Cardiac muscle cell (in vitro differentiated cells and primary cell): Measurements from ENCODE around the gene GJA8. TPM values are rescaled to one million over a fixed set of nuclear protein-coding genes. Genes with fewer than 3 reads are reported as not detected.

Experiments
- DNase-seq, 2 donors: peaks; one replicate each; pipeline versions ENCODE4 v3.0.0 to v3.0.0-alpha.2; 2010 to 2017; ENCODE audit warnings: low read depth in 1 of 2, low spot score in 1 of 2
- H3K27ac ChIP-seq: fragments of 200-600 bp; sonication (generic); 2 replicates; pipeline ENCODE4 v1.5.1; 2016
- H3K27me3 ChIP-seq: fragments of 200-600 bp; sonication (generic); 2 replicates; pipeline ENCODE4 v1.6.0; 2016; ENCODE audit warnings: control low read depth
- H3K36me3 ChIP-seq: fragments of 200-600 bp; sonication (generic); 2 replicates; pipeline ENCODE4 v1.5.1; 2016; ENCODE audit warnings: control low read depth
- H3K4me1 ChIP-seq: fragments of 200-600 bp; sonication (generic); 2 replicates; pipeline ENCODE4 v1.8.1; 2017; ENCODE audit warnings: low read depth, mild to moderate bottlenecking, mixed run types
- H3K4me3 ChIP-seq: fragments of 200-600 bp; sonication (generic); 2 replicates; pipeline ENCODE4 v1.5.1; 2016; ENCODE audit warnings: mild to moderate bottlenecking
- H3K9me3 ChIP-seq: fragments of 200-600 bp; sonication (generic); 2 replicates; pipeline ENCODE4 v1.5.1; 2017; ENCODE audit warnings: low read depth, mild to moderate bottlenecking, control low read depth
- polyA plus RNA-seq: library from polyadenylated mRNA; unstranded; fragments of >200 nt; fragmentation: Nextera tagmentation; extraction: Ambion mirVana; gene quantifications from 2 replicates; pipeline ENCODE4 v1.2.1, GENCODE V29; 2016
- total RNA-seq: library from RNA; depleted of rRNA; stranded (reverse); fragments of >200 nt; gene quantifications from 2 replicates; pipeline ENCODE4 v1.2.3, GENCODE V29; 2016
- TF ChIP-seq, protein P1 (sequence below): IDR thresholded peaks from 2 replicates; pipeline ENCODE4 v1.5.1; 2012; ENCODE audit warnings: low read depth, mild to moderate bottlenecking, low read length

GJA8 gene
- total and polyA plus RNA-seq, 2 experiments from 2014 or later: not detected

GRCh38 chr1:147895123-147895522 is 7.5 kb upstream of the GJA8 start:
- no peaks in the 10 kb centered on the region for H3K27me3 ChIP-seq
- peak in 1 of 2 donors; percentile 7 for DNase-seq
- H3K4me3 ChIP-seq: no peak overlapping the region
- no peaks in the 10 kb centered on the region for H3K9me3 ChIP-seq
- no peaks in the 10 kb centered on the region for H3K36me3 ChIP-seq
- H3K27ac ChIP-seq: no peak overlapping the region
- TF ChIP-seq, protein P1, sequence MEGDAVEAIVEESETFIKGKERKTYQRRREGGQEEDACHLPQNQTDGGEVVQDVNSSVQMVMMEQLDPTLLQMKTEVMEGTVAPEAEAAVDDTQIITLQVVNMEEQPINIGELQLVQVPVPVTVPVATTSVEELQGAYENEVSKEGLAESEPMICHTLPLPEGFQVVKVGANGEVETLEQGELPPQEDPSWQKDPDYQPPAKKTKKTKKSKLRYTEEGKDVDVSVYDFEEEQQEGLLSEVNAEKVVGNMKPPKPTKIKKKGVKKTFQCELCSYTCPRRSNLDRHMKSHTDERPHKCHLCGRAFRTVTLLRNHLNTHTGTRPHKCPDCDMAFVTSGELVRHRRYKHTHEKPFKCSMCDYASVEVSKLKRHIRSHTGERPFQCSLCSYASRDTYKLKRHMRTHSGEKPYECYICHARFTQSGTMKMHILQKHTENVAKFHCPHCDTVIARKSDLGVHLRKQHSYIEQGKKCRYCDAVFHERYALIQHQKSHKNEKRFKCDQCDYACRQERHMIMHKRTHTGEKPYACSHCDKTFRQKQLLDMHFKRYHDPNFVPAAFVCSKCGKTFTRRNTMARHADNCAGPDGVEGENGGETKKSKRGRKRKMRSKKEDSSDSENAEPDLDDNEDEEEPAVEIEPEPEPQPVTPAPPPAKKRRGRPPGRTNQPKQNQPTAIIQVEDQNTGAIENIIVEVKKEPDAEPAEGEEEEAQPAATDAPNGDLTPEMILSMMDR: no peak
- H3K4me1 ChIP-seq: peaks cover 9% of the 10 kb centered on the region

DNA sequence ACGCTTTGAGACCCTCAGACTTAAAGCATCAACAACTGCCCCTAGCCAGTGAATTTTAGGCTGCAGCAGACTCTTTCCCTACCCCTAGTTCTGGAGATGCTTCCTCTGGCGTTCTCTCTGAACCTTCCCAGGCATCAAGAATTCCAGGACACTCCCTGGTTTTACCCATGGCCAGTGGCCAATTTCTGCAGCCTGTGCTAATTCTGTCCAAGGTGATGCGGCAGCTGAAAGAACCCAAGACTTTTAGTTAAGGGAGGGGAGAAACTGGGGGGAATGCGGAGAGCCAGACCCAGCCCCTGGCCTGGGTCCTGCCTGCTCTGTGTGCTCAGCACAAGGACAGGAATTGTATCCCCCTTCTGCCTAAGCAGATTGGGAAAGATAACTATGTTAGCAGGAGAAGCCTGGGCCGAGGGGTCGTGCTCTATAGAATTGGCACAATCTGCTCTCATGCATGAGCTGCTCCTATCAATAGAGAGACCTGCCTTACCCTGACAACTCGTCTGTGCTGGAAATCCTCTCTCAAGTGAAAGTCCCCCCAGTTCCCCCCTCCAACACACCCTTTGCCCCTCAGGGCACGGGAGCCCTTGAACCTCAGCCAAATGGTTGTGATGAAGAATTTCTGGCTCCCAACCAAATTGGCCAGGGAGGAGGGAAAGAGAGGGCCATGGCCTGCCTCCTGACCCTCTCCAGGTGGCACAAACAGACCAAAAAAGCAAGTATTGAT is 5.4 kb upstream of the GJA8 start:
- H3K9me3 ChIP-seq: no peaks in the 10 kb centered on the region
- TF ChIP-seq, protein P1: no peak
- H3K36me3 ChIP-seq: no peaks in the 10 kb centered on the region
- DNase-seq: peak in 1 of 2 donors; percentile 37
- peaks cover 4% of the 10 kb centered on the region for H3K4me1 ChIP-seq
- H3K27me3 ChIP-seq: no peaks in the 10 kb centered on the region
- H3K27ac ChIP-seq: no peak overlapping the region
- no peak overlapping the region for H3K4me3 ChIP-seq

DNA sequence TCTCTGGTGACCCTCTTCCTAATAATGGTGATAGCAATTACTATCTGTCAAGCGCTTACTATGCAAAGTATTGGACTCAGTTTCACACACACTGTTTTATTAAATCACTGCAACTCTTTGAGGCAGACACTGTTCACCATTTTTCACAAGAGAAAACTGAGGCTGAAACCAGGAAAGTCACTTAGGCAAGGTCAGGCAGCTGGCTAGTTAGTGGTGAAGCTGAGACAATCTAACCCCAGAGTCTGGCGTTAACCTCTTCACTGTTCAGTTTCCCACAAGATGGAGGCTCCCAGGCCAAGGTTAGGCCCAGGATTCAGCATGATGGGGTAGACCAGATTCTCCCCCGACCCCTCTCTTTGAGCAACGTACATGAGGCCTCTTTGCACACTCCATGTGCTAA is 4.8 kb upstream of the GJA8 start:
- Histone ChIP-seq H3K4me3 (no peak overlapping the region), H3K36me3 (no peaks in the 10 kb centered on the region), H3K27ac (no peak overlapping the region), H3K27me3 (no peaks in the 10 kb centered on the region), H3K4me1 (no peaks in the 10 kb centered on the region), H3K9me3 (no peaks in the 10 kb centered on the region)
- no peak for DNase-seq
- TF ChIP-seq, protein P1: no peak

DNA sequence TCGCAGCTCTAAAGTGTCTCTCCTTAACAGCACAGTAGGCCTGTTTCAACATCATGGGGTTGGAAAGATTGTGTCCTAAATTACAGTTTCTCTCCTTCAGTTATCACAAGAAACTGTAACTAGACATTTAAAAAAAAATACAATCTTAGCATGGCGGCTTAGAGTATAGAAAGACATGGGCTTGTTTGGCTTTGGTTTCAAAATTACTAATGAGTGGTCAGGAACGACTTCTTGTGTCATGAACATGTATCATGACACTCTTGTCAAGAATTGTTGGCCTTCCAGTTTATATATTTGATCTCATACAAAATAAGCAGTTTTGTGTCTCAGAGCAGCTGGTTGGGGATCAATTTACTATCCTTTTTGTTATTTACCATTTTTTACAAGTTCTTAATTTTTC is 2.1 kb downstream of the GJA8 start:
- H3K4me3 ChIP-seq: no peak overlapping the region
- H3K27ac ChIP-seq: no peak overlapping the region
- H3K36me3 ChIP-seq: no peaks in the 10 kb centered on the region
- TF ChIP-seq, protein P1: no peak
- no peaks in the 10 kb centered on the region for H3K9me3 ChIP-seq
- no peak for DNase-seq
- H3K27me3 ChIP-seq: no peaks in the 10 kb centered on the region
- H3K4me1 ChIP-seq: no peaks in the 10 kb centered on the region

GRCh38 chr1:147907786-147908509 is 5.4 kb downstream of the GJA8 start:
- TF ChIP-seq, protein P1: no peak
- H3K36me3 ChIP-seq: no peaks in the 10 kb centered on the region
- DNase-seq: no peak
- H3K27ac ChIP-seq: no peak overlapping the region
- no peaks in the 10 kb centered on the region for H3K9me3 ChIP-seq
- H3K27me3 ChIP-seq: no peaks in the 10 kb centered on the region
- H3K4me1 ChIP-seq: no peaks in the 10 kb centered on the region
- H3K4me3 ChIP-seq: no peak overlapping the region
